ENCODE data around the gene SLC41A3.
"Not testable (repeated sequence)": the region's sequence is repeated elsewhere in the genome, so short reads cannot be mapped to it uniquely, and the experiment has no call there.

Gene SLC41A3

DNA sequence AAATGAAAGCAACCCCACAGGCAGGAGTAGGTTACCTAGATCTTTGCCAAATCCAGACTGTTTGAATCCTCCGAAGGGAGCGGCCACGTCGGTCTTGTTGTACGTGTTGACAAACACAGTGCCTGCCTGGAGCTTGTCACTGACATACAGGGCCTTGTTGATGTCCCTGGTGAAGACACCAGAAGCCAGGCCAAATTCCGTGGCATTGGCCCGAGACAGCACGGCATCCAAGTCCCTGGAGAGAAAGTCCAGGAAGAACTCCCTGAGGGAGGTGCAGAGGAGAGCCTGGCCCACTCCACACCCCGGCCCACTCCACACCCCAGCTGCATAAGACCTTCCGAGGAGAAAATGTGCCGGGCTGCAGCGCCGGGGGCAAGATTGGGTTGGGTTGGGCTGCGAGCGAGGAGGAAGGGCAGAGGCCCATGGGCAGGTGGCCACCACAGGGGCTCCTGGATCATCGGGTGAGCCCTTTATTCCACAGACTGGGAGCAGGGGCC is 21.8 kb upstream of the SLC41A3 start:
- no peak for DNase-seq

GRCh38 chr3:126104742-126105605 is 21.1 kb upstream of the SLC41A3 start:
- DNase-seq: no peak

GRCh38 chr3:126104028-126104635 is 20.2 kb upstream of the SLC41A3 start:
- DNase-seq: no peak

- DNase-seq: no peak
These were observed 19.4 kb upstream of the SLC41A3 start for GRCh38 chr3:126103121-126104027.

DNA sequence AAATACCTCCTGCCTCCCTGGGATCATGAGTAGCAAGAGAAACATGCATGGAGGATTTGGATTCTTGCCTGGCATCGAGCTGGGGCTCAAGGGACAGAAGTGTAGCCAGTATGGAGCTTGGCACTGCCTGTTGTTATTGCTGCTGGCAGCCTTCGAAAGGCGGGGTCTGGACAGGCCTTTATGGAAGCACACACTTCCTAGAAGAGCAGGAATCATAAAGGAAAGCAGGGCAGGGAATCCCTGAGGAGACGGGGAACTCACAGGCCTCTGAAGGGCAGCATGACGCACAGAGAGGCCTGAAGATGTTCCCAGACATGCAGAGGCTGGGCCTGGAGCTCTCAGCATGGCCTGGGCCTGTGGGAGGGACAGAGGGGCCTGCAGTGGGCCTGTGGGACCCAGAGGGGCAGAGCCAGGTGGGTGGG is 18.6 kb upstream of the SLC41A3 start:
- no peak for DNase-seq

- no peak for DNase-seq
These were observed 18.1 kb upstream of the SLC41A3 start for GRCh38 chr3:126102011-126102410.

GRCh38 chr3:126101521-126101982 is 17.6 kb upstream of the SLC41A3 start:
- DNase-seq: no peak

- DNase-seq: no peak
These were observed 16.8 kb upstream of the SLC41A3 start for GRCh38 chr3:126100634-126101301.

- no peak for DNase-seq
These were observed 16.3 kb upstream of the SLC41A3 start for GRCh38 chr3:126100269-126100633.

GRCh38 chr3:126098391-126098858 is 14.5 kb upstream of the SLC41A3 start:
- no peak for DNase-seq

DNA sequence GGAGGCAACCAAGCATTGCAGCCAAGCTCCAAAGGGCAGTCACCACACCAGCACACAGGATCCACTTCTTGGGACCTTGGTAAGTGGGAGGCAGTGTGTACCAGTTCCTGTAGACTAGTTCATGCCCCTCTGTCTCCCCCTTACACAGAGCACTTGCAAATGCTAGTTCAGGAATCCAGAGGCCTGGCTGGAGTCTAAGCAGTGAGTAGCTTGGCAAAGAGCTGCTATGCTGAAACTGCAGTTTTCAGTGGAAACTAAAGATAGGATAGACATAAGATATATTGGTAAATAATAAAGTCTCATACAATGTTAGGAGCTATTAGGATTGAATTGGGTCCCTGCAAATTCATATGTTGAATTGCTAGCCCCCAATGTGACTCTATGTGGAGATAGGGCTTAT is 13.9 kb upstream of the SLC41A3 start:
- no peak for DNase-seq

- not testable (repeated sequence) for DNase-seq
These were observed 12.3 kb upstream of the SLC41A3 start for GRCh38 chr3:126096274-126096673.

GRCh38 chr3:126092128-126092527 is 8.2 kb upstream of the SLC41A3 start:
- not testable (repeated sequence) for DNase-seq

- no peak for DNase-seq
These were observed 3.7 kb upstream of the SLC41A3 start for GRCh38 chr3:126087552-126088175.

DNA sequence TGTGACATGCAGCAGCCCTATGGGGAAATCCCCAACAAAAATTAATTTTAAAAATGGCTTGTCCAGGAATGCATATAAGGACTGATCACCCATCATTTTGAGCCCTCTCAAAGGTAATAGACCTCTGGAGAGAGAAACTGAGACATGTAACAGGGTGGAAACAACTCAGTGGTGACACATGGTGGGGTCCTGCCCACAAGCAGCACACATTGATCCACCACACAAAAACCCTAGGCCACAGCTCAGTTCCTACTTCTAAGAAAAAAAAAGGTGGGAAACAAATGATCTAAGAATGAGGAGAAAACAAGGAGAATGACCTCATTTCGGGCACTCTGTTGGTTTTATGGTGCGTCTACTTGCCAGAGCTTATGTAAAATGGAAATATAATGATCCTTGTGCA is 1.9 kb upstream of the SLC41A3 start:
- no peak for DNase-seq

GRCh38 chr3:126085276-126085675 is 1.4 kb upstream of the SLC41A3 start:
- no peak for DNase-seq

DNA sequence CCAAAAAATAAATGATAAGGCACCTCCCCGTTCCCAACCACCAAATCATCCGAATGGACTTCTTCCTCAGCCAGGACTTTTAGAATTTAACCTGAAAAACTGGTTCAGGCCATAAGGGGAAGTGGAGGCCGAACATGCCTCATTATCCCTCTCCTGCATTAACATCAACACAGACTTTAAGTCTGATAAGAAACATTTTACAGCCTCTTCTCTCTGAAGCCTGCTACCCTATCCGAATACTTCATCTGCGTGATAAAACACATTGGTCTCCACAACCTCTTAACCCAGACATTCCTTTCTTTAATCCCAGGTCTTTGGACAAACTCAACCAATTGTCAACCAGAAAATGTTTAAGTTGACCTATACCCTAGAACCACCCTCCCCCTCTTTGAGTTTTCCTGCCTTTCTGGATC is 850 bp upstream of the SLC41A3 start:
- DNase-seq: no peak

DNA sequence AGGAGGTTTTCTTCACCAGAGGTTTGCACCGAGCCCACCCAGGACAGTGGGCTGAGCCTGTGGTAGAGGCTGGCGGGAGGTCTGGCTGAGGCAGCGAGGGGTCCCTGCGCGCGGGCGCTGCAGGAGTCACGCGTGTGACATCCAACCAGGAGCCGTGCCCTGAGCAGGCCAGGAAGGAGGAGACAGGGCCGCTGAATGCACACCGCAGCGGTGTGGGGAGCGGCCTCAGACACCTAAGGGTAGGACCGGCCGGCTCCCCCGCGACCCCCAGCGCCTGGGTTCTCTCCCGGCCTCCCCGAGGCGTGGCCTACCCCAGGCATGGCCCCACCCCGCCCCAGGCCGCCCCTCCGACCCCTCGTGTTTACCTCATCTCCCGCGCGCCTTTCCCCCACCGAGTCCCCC is 412 bp downstream of the SLC41A3 start:
- DNase-seq: peak; percentile 25

DNA sequence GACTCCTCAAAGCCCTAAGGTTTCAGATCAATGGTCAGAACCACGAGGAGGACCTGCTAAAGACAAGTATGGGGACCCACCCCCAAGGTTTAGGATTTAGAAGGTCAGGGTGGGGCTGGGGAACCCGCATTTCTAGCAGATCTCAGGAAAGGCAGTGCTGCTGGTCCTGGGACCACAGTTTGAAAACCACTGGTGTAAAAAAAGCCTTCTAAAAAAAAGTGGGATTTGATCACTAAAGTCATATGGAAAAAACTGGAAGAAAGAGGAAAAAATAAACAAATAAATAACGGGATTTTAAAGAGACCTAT is 832 bp downstream of the SLC41A3 start:
- DNase-seq: no peak

DNA sequence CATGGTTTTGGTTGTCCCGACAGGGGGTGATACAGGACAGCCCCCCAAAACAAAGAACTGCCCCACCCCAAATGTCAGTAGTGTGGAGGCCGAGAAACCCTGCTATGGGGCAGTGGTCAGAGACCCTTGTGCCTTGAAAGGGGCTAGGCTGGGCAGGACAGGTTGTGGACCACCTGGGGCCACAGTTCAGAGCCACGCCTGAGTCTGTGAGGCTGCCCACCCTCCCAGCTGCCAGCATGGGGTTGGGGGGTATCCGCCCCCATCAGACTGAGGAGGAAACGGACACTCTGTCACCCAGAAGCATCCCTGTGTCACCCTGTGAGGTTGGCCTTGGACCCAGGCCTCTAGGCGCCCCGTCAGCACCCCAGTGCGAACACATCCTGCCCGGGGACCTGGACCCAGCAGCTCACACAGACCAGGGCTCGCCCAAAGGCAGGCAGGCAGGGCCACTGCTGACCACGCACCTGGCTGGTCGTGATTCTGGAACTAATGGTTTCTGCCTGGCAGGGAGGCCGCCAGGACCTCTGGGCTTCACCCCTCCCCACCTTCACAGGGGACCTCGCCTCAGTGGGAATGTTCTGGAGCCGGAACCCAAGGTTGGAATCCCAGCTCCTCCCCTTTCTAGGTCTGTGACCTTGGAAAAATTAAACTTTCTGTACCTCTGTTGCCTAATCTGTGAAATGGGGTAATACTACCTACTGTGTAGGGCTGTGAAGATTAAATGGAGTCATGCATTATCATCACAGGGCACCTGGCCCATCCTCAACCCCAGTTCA is 1.4 kb downstream of the SLC41A3 start:
- no peak for DNase-seq

DNA sequence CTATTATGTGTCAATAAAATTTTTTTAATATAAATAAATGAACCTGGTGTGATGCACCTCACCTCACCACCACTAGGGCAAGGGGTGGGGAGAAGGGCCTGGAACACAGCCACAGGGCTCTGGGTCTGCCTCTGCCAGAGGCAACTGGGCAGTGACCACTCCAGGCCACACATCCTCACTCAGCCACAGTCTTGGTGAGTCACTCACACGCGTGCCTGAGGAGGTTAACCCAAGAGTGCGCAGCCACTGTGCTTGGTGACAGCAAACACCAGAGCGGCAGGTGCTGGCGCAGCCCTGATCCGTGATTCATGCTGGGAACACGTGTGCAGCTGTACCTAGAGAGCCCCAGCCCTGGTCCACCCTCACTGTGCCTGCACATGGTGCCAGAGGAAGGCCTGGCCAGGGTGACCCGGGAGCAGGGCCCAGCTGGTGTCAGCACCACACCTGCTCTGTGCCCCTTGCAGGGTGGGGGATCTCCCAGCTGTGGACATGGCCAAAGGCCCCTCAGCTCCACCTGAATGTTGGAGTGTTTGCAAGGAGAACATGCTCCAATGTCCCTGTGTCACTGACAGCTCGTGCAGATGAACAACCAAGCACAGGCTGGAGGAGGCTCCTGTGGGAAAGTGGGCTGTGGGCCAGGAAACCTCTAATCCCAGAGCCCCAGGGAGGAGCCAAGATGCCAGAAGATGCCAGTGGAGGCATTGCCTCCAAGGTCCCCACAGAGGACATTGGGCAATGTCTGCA is 2.1 kb downstream of the SLC41A3 start:
- no peak for DNase-seq
